Transverse colon (tissue), 4 donors: ENCODE data around the gene ADAM12.

Experiments
- CTCF ChIP-seq, 5 experiments: fragments of 200-600 bp in 3 of 5; fragments of 450-650 bp in 2 of 5; sonication (generic) in 3 of 5; IDR thresholded peaks; 1 replicate in 2 of 5; 2 replicates in 3 of 5; pipeline ENCODE4 v1.5.1; 2016 to 2017; ENCODE audit warnings: antibody characterized with exemption in 5 of 5, inconsistent platforms in 3 of 5, mild to moderate bottlenecking in 2 of 5, moderate library complexity in 1 of 5
- POLR2AphosphoS5 ChIP-seq, 3 donors: sonication (generic); formaldehyde crosslinking; IDR thresholded peaks; one replicate each; pipeline ENCODE4 v1.6.1; 2016; ENCODE audit warnings: antibody characterized with exemption in 3 of 3

- TF ChIP-seq CTCF (IDR thresholded peaks at IDR 0.05) (no peak), POLR2AphosphoS5 (IDR thresholded peaks at IDR 0.05) (no peak)
These were observed 273.3 kb downstream of the ADAM12 start for GRCh38 chr10:126114884-126115555.
